DND-41 (cell line): ENCODE results near the gene DNAJC3.

Experiments used
- ATAC-seq: fragments of 200-7000 bp; cut with Tn5 transposase; 3 replicates; pipeline ENCODE4 v1.9.1; 2021; ENCODE audit warnings: low read depth; ENCODE audit not compliant: insufficient read depth
- DNase-seq: peaks from one replicate; pipeline ENCODE4 v3.0.0-alpha.2; 2020
- H2AFZ ChIP-seq: 2 replicates; pipeline ENCODE4 v1.6.0; 2012; ENCODE audit warnings: low read depth, low read length
- H3K27ac ChIP-seq: 2 replicates; pipeline ENCODE4 v1.5.1; 2012; ENCODE audit warnings: low read length, inconsistent platforms
- H3K27me3 ChIP-seq: fragments of 200-600 bp; sonication (generic); 2 replicates; pipeline ENCODE4 v1.6.0; 2012; ENCODE audit warnings: low read length, mild to moderate bottlenecking, inconsistent platforms; ENCODE audit not compliant: insufficient read depth, poor library complexity
- H3K36me3 ChIP-seq: 2 replicates; pipeline ENCODE4 v1.5.1; 2012; ENCODE audit warnings: low read length, inconsistent platforms; ENCODE audit not compliant: insufficient read depth
- H3K4me1 ChIP-seq: 2 replicates; pipeline ENCODE4 v1.5.1; 2012; ENCODE audit warnings: mild to moderate bottlenecking, low read length; ENCODE audit not compliant: insufficient read depth
- H3K4me2 ChIP-seq: 2 replicates; pipeline ENCODE4 v1.6.0; 2012; ENCODE audit warnings: mild to moderate bottlenecking, moderate library complexity, low read length, inconsistent platforms; ENCODE audit not compliant: insufficient read depth
- H3K4me3 ChIP-seq, 2 experiments: fragments of 200-600 bp in 1 of 2; shearing (Covaris generic) in 1 of 2; 2 replicates each; pipeline ENCODE4 v1.5.1; 2012 to 2016; ENCODE audit warnings: inconsistent platforms in 2 of 2, low read length in 2 of 2, mild to moderate bottlenecking in 2 of 2, low read depth in 1 of 2, moderate library complexity in 1 of 2
- H3K79me2 ChIP-seq: 2 replicates; pipeline ENCODE4 v1.6.0; 2012; ENCODE audit warnings: low read length, inconsistent platforms; ENCODE audit not compliant: insufficient read depth
- H3K9ac ChIP-seq: 2 replicates; pipeline ENCODE4 v1.6.0; 2012; ENCODE audit warnings: low read depth, mild to moderate bottlenecking, inconsistent platforms, low read length, moderate library complexity
- H3K9me3 ChIP-seq: 2 replicates; pipeline ENCODE4 v1.5.1; 2012; ENCODE audit warnings: low read length, moderate library complexity, mild to moderate bottlenecking, inconsistent platforms; ENCODE audit not compliant: insufficient read depth, severe bottlenecking
- H4K20me1 ChIP-seq: 2 replicates; pipeline ENCODE4 v1.6.0; 2012; ENCODE audit warnings: low read length; ENCODE audit not compliant: insufficient read depth
- EZH2 ChIP-seq: IDR thresholded peaks from 3 replicates; pipeline ENCODE4 v1.6.1; 2012; ENCODE audit warnings: borderline replicate concordance, low read depth, mild to moderate bottlenecking, moderate library complexity, low read length, inconsistent platforms; ENCODE audit not compliant: severe bottlenecking
- TF ChIP-seq, protein P1 (sequence below): IDR thresholded peaks from 2 replicates; pipeline ENCODE4 v1.5.1; 2012; ENCODE audit warnings: borderline replicate concordance, low read length, moderate library complexity, mild to moderate bottlenecking; ENCODE audit not compliant: poor library complexity, severe bottlenecking; ENCODE audit errors: extremely low read depth

DNAJC3 gene

DNA sequence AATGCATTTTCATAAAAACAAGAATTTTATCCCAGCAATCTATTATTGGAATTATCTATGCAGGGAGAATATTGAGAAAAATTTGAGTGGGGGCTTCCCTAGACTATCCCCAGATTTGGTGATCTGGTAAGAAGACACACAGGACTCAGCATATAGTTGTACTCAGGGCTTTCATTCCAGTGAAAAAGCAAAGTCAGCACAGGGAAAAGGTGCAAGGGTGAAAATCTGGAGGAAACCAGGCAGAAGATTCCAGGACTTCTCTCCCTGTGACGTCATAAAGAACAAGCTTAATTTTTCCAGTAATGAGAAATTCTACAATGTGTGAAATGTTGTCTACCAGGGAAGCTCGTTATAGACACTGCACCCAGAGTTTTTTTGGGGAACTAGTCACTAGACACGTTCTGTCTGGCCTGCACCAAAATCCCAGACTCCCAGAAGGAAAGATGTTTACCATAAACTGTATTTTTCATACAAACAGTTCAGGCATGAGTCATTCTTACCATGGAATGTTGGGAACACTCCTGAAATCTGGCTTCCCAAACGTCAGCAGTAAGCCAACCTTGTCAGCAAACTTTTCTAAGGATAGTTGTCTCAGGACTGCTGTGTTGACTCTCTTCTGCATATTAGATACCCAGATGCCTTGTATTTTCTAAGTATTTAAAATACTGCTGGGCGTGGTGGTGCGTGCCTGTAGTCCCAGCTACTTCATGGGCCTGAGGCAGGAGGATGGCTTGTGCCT lies 107.4 kb downstream of the DNAJC3 start:
- Histone ChIP-seq H3K79me2 (no peaks in the 10 kb centered on the region), H3K27ac (no peak overlapping the region), H3K9me3 (no peaks in the 10 kb centered on the region), H2AFZ (no peak overlapping the region), H3K9ac (no peak overlapping the region), H3K4me2 (no peak overlapping the region), H3K27me3 (no peaks in the 10 kb centered on the region), H4K20me1 (no peaks in the 10 kb centered on the region), H3K4me3 (no peak overlapping the region), H3K36me3 (peaks cover 58% of the 10 kb centered on the region), H3K4me1 (no peaks in the 10 kb centered on the region)
- ATAC-seq (no peak), DNase-seq (no peak)
- TF ChIP-seq, protein P1, sequence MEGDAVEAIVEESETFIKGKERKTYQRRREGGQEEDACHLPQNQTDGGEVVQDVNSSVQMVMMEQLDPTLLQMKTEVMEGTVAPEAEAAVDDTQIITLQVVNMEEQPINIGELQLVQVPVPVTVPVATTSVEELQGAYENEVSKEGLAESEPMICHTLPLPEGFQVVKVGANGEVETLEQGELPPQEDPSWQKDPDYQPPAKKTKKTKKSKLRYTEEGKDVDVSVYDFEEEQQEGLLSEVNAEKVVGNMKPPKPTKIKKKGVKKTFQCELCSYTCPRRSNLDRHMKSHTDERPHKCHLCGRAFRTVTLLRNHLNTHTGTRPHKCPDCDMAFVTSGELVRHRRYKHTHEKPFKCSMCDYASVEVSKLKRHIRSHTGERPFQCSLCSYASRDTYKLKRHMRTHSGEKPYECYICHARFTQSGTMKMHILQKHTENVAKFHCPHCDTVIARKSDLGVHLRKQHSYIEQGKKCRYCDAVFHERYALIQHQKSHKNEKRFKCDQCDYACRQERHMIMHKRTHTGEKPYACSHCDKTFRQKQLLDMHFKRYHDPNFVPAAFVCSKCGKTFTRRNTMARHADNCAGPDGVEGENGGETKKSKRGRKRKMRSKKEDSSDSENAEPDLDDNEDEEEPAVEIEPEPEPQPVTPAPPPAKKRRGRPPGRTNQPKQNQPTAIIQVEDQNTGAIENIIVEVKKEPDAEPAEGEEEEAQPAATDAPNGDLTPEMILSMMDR = no peak
- no peak for TF ChIP-seq EZH2

DNA sequence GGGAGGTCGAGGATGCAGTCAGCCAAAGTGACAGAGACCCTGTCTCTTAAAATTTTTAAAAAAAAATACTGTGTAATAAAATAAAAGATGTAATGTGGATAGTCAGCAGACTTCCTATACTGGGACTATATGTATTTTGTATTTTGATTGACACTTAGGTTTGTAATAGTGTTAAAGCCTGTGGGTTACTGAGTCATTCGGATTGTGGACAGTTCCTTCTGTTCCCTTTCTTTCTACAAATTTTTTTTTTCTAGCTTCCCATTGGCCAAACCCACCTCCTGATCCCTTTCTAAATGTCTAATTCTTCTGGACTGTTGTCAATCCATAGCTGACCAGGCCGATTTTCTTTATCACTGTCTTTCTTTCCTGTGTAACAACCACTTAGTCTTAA lies 108.0 kb downstream of the DNAJC3 start:
- peaks cover 62% of the 10 kb centered on the region for H3K36me3 ChIP-seq
- TF ChIP-seq EZH2 = no peak
- TF ChIP-seq, protein P1 = no peak
- ATAC-seq = no peak
- H3K79me2 ChIP-seq = no peaks in the 10 kb centered on the region
- H3K4me2 ChIP-seq = no peak overlapping the region
- H3K9me3 ChIP-seq = no peaks in the 10 kb centered on the region
- no peak overlapping the region for H3K9ac ChIP-seq
- no peaks in the 10 kb centered on the region for H4K20me1 ChIP-seq
- H3K27me3 ChIP-seq = no peaks in the 10 kb centered on the region
- H3K4me1 ChIP-seq = no peaks in the 10 kb centered on the region
- no peak overlapping the region for H3K27ac ChIP-seq
- no peak for DNase-seq
- no peak overlapping the region for H2AFZ ChIP-seq
- no peak overlapping the region for H3K4me3 ChIP-seq

DNA sequence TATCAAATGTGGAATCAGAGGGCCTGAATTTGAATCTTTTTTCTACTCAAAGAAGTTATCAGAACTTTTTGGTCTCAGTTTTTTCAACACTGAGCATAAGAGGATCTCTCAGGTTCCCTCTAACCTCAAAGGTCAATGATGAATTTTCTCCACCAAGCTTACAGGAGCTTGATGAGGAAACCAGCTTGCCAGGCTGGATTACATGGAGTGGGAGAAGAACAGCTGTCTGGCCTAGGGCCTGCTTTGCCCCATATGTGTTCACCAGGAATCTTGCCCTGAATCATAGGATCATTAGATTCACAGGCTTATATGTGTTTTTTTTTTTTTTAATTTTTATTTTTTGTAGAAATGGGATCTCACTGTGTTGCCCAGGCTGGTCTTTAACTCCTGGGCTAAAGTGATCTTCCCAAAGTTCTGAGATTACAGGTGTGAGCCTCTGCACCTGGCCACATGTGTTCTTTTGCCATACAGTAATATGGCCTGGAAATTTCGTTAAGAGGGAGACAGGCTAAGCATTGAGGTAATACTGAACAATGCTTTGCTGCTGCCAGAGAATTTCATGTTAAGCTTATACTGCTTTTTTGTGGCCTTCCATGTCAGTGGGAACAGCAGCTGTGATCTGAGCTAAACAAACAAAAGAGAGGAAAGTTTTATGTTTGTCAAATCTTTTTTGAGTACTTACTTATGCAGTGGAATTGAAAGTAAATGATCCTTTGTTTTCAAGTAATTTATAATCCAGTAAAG lies 110.6 kb downstream of the DNAJC3 start:
- no peak overlapping the region for H3K4me2 ChIP-seq
- DNase-seq (no peak), ATAC-seq (no peak)
- no peak overlapping the region for H2AFZ ChIP-seq
- H3K9me3 ChIP-seq = no peaks in the 10 kb centered on the region
- H4K20me1 ChIP-seq = no peaks in the 10 kb centered on the region
- TF ChIP-seq, protein P1 = no peak
- TF ChIP-seq EZH2 = no peak
- H3K4me1 ChIP-seq = no peaks in the 10 kb centered on the region
- no peak overlapping the region for H3K27ac ChIP-seq
- H3K36me3 ChIP-seq = peaks cover 71% of the 10 kb centered on the region
- H3K27me3 ChIP-seq = no peaks in the 10 kb centered on the region
- no peak overlapping the region for H3K4me3 ChIP-seq
- H3K79me2 ChIP-seq = no peaks in the 10 kb centered on the region
- H3K9ac ChIP-seq = no peak overlapping the region
